OCI-LY1 (cell line): ENCODE results near the gene NDUFS4.

Source experiments
- EZH2 ChIP-seq: fragments of 200-600 bp; sonication (generic), shearing (Covaris generic); IDR thresholded peaks from 2 replicates; pipeline ENCODE4 v1.8.0; 2017; ENCODE audit warnings: borderline replicate concordance, mixed run types, mild to moderate bottlenecking, antibody characterized with exemption, low read length, moderate library complexity, mixed read lengths
- TF ChIP-seq, protein P1 (sequence below): fragments of 200-600 bp; sonication (generic), shearing (Covaris generic); IDR thresholded peaks from 2 replicates; pipeline ENCODE4 v1.5.1; 2017; ENCODE audit warnings: mild to moderate bottlenecking, antibody characterized with exemption, low read length, moderate library complexity, mixed read lengths

DNA sequence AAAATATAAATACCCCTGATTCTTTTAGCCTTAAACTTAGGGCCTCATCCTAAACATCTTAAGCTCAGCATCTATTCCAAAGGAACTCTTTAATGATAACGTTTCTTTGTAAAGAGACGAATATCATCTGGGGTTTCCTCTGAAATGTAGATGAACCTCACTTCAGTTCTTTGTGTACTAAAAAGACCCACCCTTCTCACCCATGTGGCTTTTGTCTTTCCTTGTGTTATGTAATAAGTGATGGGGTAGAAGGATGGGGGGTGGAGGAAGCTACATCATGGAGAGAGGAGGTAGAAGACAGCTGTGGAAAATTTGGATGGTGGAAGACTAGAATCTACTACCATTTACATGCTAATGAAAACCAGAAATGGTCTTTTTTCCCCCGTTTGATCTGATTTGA is 111.0 kb downstream of the NDUFS4 start:
- TF ChIP-seq, protein P1, sequence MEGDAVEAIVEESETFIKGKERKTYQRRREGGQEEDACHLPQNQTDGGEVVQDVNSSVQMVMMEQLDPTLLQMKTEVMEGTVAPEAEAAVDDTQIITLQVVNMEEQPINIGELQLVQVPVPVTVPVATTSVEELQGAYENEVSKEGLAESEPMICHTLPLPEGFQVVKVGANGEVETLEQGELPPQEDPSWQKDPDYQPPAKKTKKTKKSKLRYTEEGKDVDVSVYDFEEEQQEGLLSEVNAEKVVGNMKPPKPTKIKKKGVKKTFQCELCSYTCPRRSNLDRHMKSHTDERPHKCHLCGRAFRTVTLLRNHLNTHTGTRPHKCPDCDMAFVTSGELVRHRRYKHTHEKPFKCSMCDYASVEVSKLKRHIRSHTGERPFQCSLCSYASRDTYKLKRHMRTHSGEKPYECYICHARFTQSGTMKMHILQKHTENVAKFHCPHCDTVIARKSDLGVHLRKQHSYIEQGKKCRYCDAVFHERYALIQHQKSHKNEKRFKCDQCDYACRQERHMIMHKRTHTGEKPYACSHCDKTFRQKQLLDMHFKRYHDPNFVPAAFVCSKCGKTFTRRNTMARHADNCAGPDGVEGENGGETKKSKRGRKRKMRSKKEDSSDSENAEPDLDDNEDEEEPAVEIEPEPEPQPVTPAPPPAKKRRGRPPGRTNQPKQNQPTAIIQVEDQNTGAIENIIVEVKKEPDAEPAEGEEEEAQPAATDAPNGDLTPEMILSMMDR = no peak
- no peak for TF ChIP-seq EZH2
